HepG2 (cell line): ENCODE data around the gene TSPAN9.

ENCODE experiments used
- PRPF4 ChIP-seq: fragments of 200-400 bp; formaldehyde crosslinking; IDR thresholded peaks from 2 replicates; pipeline ENCODE4 v1.6.1; 2016; ENCODE audit warnings: low read length, low read depth; ENCODE audit not compliant: poor library complexity, severe bottlenecking
- ZNF678 ChIP-seq: sonication (generic); formaldehyde crosslinking; IDR thresholded peaks from 2 replicates; pipeline ENCODE4 v1.4.0; 2020; ENCODE audit warnings: mild to moderate bottlenecking, missing genetic modification reagents

- TF ChIP-seq ZNF678 (CRISPR knock-in tag) (no peak), PRPF4 (no peak)
Observed at GRCh38 chr12:3262470-3262869, 185.3 kb downstream of the TSPAN9 start.
